Mammary epithelial cell (primary cell): ENCODE measurements around the gene ANO1.

Experiments
- CTCF ChIP-seq, 2 donors: IDR thresholded peaks in 1 of 2; conservative IDR thresholded peaks in 1 of 2; 2 replicates each; pipeline ENCODE4 v1.5.1; 2011 to 2012; ENCODE audit warnings: inconsistent platforms in 2 of 2, low read length in 2 of 2, mild to moderate bottlenecking in 2 of 2, control low read depth in 1 of 2, low read depth in 1 of 2; ENCODE audit not compliant: insufficient read depth in 1 of 2; ENCODE audit errors: extremely low read depth in 1 of 2
- EZH2 ChIP-seq: IDR thresholded peaks from 2 replicates; pipeline ENCODE4 v1.6.1; 2012; ENCODE audit warnings: low read length, inconsistent platforms, borderline replicate concordance

DNA sequence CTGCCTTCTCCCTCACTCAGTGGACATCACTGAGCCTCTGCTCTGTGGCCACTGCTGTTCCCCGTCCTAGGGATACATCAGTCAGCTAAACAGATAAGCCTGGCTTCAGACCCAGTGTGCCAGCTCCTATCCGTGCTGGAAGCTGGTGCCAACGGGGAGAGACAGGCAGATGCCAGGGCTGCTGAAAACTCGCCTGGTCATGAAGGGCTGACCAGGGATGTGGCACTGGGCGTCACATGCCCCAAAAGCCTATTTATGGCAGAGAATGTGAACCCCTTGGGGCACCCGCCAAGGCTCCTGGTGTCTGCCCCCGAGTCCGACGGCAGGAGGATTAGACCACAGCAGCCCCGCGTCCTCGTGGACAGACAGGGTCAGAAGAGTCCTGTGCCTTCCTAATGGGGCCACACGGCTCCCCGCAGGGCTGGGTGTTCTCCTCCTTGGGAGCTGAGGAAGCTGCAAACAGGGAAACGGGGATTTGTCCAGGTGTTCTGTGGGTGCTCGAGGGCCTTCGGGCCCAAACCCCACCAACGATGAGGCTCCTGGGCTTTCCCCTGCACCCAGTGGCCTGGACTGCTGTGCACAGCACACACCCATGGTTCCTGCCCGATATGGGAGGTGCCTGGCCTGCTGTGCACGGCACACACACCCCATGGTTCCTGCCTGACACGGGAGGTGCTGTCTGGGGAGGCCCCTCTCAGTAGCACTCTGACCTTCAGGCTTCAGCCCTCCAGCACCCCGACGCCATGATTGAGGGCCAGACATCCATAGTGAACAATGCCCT, 19.9 kb downstream of the ANO1 start:
- TF ChIP-seq CTCF (conservative IDR thresholded peaks at IDR 0.05 in 1 of 2, IDR thresholded peaks at IDR 0.05 in 1 of 2; ENCODE audit: extremely low read depth in 1 of 2, insufficient read depth in 1 of 2, low read depth in 1 of 2, low read length in 2 of 2) (no peak), EZH2 (no peak)
